Fibroblast of lung (primary cell): ENCODE data around the gene NRARP. TPM values are rescaled to one million over a fixed set of nuclear protein-coding genes. Genes with fewer than 3 reads are reported as not detected.
A peak's percentile ranks its signal among the peaks of the same experiment; 100 is the strongest.

Experiments used
- DNase-seq, 2 donors: peaks; one replicate each; pipeline versions ENCODE4 v3.0.0 to v3.0.0-alpha.2; 2010; ENCODE audit warnings: low read depth in 2 of 2
- H2AFZ ChIP-seq: 2 replicates; pipeline ENCODE4 v1.5.1; 2012; ENCODE audit warnings: low read length, control low read depth, inconsistent platforms
- H3K27ac ChIP-seq: 2 replicates; pipeline ENCODE4 v1.5.1; 2011; ENCODE audit warnings: low read length, control low read depth; ENCODE audit not compliant: insufficient read depth
- H3K27me3 ChIP-seq: 2 replicates; pipeline ENCODE4 v1.5.1; 2011; ENCODE audit warnings: mild to moderate bottlenecking, low read length; ENCODE audit not compliant: control insufficient read depth, insufficient read depth
- H3K36me3 ChIP-seq: 2 replicates; pipeline ENCODE4 v1.5.1; 2011; ENCODE audit warnings: low read length; ENCODE audit not compliant: control insufficient read depth, insufficient read depth
- H3K4me1 ChIP-seq: 2 replicates; pipeline ENCODE4 v1.5.1; 2011; ENCODE audit warnings: low read length; ENCODE audit not compliant: control insufficient read depth, insufficient read depth; ENCODE audit errors: extremely low read depth
- H3K4me2 ChIP-seq: 2 replicates; pipeline ENCODE4 v1.5.1; 2011; ENCODE audit warnings: low read length, control low read depth; ENCODE audit not compliant: insufficient read depth; ENCODE audit errors: extremely low read depth
- H3K4me3 ChIP-seq, 4 experiments: fragments of 200-600 bp in 1 of 4; sonication (generic) in 1 of 4; replicated peaks in 1 of 4; 2 replicates each; pipeline ENCODE4 v1.5.1; 2011 to 2016; ENCODE audit warnings: low read length in 4 of 4, low read depth in 3 of 4, mild to moderate bottlenecking in 3 of 4, control low read depth in 2 of 4, inconsistent platforms in 1 of 4, mixed read lengths in 1 of 4; ENCODE audit not compliant: insufficient read depth in 1 of 4; ENCODE audit errors: control extremely low read depth in 1 of 4
- H3K79me2 ChIP-seq: 2 replicates; pipeline ENCODE4 v1.5.1; 2012; ENCODE audit warnings: mild to moderate bottlenecking, low read length, inconsistent platforms; ENCODE audit not compliant: control insufficient read depth, insufficient read depth
- H3K9ac ChIP-seq: 2 replicates; pipeline ENCODE4 v1.5.1; 2011; ENCODE audit warnings: mild to moderate bottlenecking, low read length, control low read depth; ENCODE audit not compliant: insufficient read depth
- H3K9me3 ChIP-seq: 2 replicates; pipeline ENCODE4 v1.5.1; 2012; ENCODE audit warnings: low read depth, low read length; ENCODE audit not compliant: control insufficient read depth, insufficient read depth
- H4K20me1 ChIP-seq: 2 replicates; pipeline ENCODE4 v1.5.1; 2011; ENCODE audit warnings: low read length; ENCODE audit not compliant: control insufficient read depth, insufficient read depth; ENCODE audit errors: extremely low read depth
- EZH2 ChIP-seq: IDR thresholded peaks from 2 replicates; pipeline ENCODE4 v1.5.1; 2012; ENCODE audit warnings: low read length, control low read depth, mild to moderate bottlenecking; ENCODE audit errors: missing control alignments
- polyA plus RNA-seq, 2 donors: library from polyadenylated mRNA; depleted of rRNA in 1 of 2; stranded (reverse) in 1 of 2; unstranded in 1 of 2; fragments of >200 nt; gene quantifications; 2 replicates each; pipeline ENCODE4 v1.2.1, GENCODE V29; 2011 to 2012; ENCODE audit warnings: missing spikeins in 1 of 2
- total RNA-seq: library from RNA; depleted of rRNA; stranded (reverse); fragments of >200 nt; gene quantifications from 2 replicates; pipeline ENCODE4 v1.2.1, GENCODE V29; 2014
- TF ChIP-seq, protein P1 (sequence below), 2 donors: IDR thresholded peaks in 1 of 2; conservative IDR thresholded peaks in 1 of 2; 1 replicate in 1 of 2; 2 replicates in 1 of 2; pipeline ENCODE4 v1.5.1; 2011 to 2012; ENCODE audit warnings: low read length in 2 of 2, control low read depth in 1 of 2, inconsistent platforms in 1 of 2, low read depth in 1 of 2, mild to moderate bottlenecking in 1 of 2

NRARP gene
- total and polyA plus RNA-seq, 2 donors (not counting 1 experiment from before 2014, with no cell fraction given), result 0.07 TPM; not detected in 1

GRCh38 chr9:137256856-137257255 is 45.2 kb downstream of the NRARP start:
- H3K4me3 ChIP-seq, result peak overlapping the region in 2 of 4 experiments; percentile 93 to 96
- H3K4me1 ChIP-seq, result peaks cover 10% of the 10 kb centered on the region
- no peak overlapping the region for H2AFZ ChIP-seq
- no peak overlapping the region for H3K27ac ChIP-seq
- peaks cover 10% of the 10 kb centered on the region for H3K36me3 ChIP-seq
- no peaks in the 10 kb centered on the region for H4K20me1 ChIP-seq
- TF ChIP-seq, protein P1, sequence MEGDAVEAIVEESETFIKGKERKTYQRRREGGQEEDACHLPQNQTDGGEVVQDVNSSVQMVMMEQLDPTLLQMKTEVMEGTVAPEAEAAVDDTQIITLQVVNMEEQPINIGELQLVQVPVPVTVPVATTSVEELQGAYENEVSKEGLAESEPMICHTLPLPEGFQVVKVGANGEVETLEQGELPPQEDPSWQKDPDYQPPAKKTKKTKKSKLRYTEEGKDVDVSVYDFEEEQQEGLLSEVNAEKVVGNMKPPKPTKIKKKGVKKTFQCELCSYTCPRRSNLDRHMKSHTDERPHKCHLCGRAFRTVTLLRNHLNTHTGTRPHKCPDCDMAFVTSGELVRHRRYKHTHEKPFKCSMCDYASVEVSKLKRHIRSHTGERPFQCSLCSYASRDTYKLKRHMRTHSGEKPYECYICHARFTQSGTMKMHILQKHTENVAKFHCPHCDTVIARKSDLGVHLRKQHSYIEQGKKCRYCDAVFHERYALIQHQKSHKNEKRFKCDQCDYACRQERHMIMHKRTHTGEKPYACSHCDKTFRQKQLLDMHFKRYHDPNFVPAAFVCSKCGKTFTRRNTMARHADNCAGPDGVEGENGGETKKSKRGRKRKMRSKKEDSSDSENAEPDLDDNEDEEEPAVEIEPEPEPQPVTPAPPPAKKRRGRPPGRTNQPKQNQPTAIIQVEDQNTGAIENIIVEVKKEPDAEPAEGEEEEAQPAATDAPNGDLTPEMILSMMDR (conservative IDR thresholded peaks at IDR 0.05 in 1 of 2, IDR thresholded peaks at IDR 0.05 in 1 of 2; ENCODE audit: low read depth in 1 of 2, low read length in 2 of 2), result no peak
- TF ChIP-seq EZH2, result no peak
- H3K27me3 ChIP-seq, result no peaks in the 10 kb centered on the region
- peaks cover 21% of the 10 kb centered on the region for H3K79me2 ChIP-seq
- peak overlapping the region; percentile 97 for H3K4me2 ChIP-seq
- H3K9ac ChIP-seq, result no peak overlapping the region
- DNase-seq, result no peak
- H3K9me3 ChIP-seq, result no peaks in the 10 kb centered on the region

- H3K27ac ChIP-seq, result peak overlapping the region; percentile 5
- peaks cover 10% of the 10 kb centered on the region for H3K4me1 ChIP-seq
- H3K79me2 ChIP-seq, result peaks cover 21% of the 10 kb centered on the region
- peak overlapping the region; percentile 68 to 96 (median 82) for H3K4me3 ChIP-seq
- H3K4me2 ChIP-seq, result peak overlapping the region; percentile 97
- TF ChIP-seq, protein P1 (conservative IDR thresholded peaks at IDR 0.05 in 1 of 2, IDR thresholded peaks at IDR 0.05 in 1 of 2; ENCODE audit: low read depth in 1 of 2, low read length in 2 of 2), result no peak
- TF ChIP-seq EZH2, result no peak
- peaks cover 10% of the 10 kb centered on the region for H3K36me3 ChIP-seq
- no peaks in the 10 kb centered on the region for H3K9me3 ChIP-seq
- H3K27me3 ChIP-seq, result no peaks in the 10 kb centered on the region
- peak overlapping the region; percentile 48 for H3K9ac ChIP-seq
- no peak overlapping the region for H2AFZ ChIP-seq
- no peaks in the 10 kb centered on the region for H4K20me1 ChIP-seq
- no peak for DNase-seq
Observed at GRCh38 chr9:137256362-137256761, 45.7 kb downstream of the NRARP start.

- Histone ChIP-seq H3K4me3 (peak overlapping the region; percentile 68 to 96 (median 82)), H3K27me3 (no peaks in the 10 kb centered on the region), H3K9ac (peak overlapping the region; percentile 48), H3K79me2 (peaks cover 21% of the 10 kb centered on the region), H3K36me3 (peaks cover 10% of the 10 kb centered on the region), H3K4me1 (peaks cover 10% of the 10 kb centered on the region), H4K20me1 (no peaks in the 10 kb centered on the region), H3K9me3 (no peaks in the 10 kb centered on the region), H2AFZ (peak overlapping the region; percentile 62), H3K4me2 (peak overlapping the region; percentile 97), H3K27ac (peak overlapping the region; percentile 13)
- TF ChIP-seq, protein P1 (conservative IDR thresholded peaks at IDR 0.05 in 1 of 2, IDR thresholded peaks at IDR 0.05 in 1 of 2; ENCODE audit: low read depth in 1 of 2, low read length in 2 of 2), result no peak
- TF ChIP-seq EZH2, result no peak
- peak; percentile 28 to 33 for DNase-seq
Observed at GRCh38 chr9:137255448-137256114, 46.5 kb downstream of the NRARP start.
